GM23248 (cell line): ENCODE measurements around the gene ABLIM3.

ENCODE experiments used
- EZH2 ChIP-seq: fragments of 200-600 bp; sonication (generic); IDR thresholded peaks from 2 replicates; pipeline ENCODE4 v1.6.1; 2018; ENCODE audit warnings: antibody characterized with exemption, mild to moderate bottlenecking; ENCODE audit not compliant: insufficient read depth, poor library complexity, severe bottlenecking
- EZH2phosphoT487 ChIP-seq: fragments of 200-600 bp; sonication (generic); IDR thresholded peaks from 2 replicates; pipeline ENCODE4 v1.6.1; 2018; ENCODE audit warnings: antibody characterized with exemption, moderate library complexity, mild to moderate bottlenecking, low read depth; ENCODE audit not compliant: insufficient read depth

DNA sequence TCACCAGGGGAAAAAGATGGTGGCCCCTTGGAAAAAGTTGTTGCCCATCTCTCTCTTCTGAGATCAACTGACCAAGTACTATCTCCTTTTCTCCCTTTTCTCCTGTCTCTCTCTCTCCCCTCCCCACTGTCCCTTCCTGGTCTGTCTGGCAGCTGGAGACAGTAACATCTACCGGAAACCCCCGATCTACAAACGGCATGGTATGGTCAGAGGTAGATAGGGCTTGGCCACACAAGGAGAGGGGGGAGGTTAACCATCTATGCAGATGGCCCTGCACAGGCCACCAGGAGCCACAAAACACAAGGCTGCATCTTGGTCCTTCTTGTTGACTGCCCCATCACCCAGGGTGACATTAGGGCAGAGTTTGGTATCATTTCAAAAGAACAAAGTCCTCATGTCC lies 101.0 kb downstream of the ABLIM3 start:
- TF ChIP-seq EZH2 (no peak), EZH2phosphoT487 (no peak)
